Fibroblast of lung (primary cell): ENCODE results near the gene AMMECR1. TPM values are rescaled to one million over a fixed set of nuclear protein-coding genes. Genes with fewer than 3 reads are reported as not detected.

Source experiments
- DNase-seq, 2 donors: peaks; one replicate each; pipeline versions ENCODE4 v3.0.0 to v3.0.0-alpha.2; 2010; ENCODE audit warnings: low read depth in 2 of 2
- H2AFZ ChIP-seq: 2 replicates; pipeline ENCODE4 v1.5.1; 2012; ENCODE audit warnings: low read length, control low read depth, inconsistent platforms
- H3K27ac ChIP-seq: 2 replicates; pipeline ENCODE4 v1.5.1; 2011; ENCODE audit warnings: low read length, control low read depth; ENCODE audit not compliant: insufficient read depth
- H3K27me3 ChIP-seq: 2 replicates; pipeline ENCODE4 v1.5.1; 2011; ENCODE audit warnings: mild to moderate bottlenecking, low read length; ENCODE audit not compliant: control insufficient read depth, insufficient read depth
- H3K36me3 ChIP-seq: 2 replicates; pipeline ENCODE4 v1.5.1; 2011; ENCODE audit warnings: low read length; ENCODE audit not compliant: control insufficient read depth, insufficient read depth
- H3K4me1 ChIP-seq: 2 replicates; pipeline ENCODE4 v1.5.1; 2011; ENCODE audit warnings: low read length; ENCODE audit not compliant: control insufficient read depth, insufficient read depth; ENCODE audit errors: extremely low read depth
- H3K4me2 ChIP-seq: 2 replicates; pipeline ENCODE4 v1.5.1; 2011; ENCODE audit warnings: low read length, control low read depth; ENCODE audit not compliant: insufficient read depth; ENCODE audit errors: extremely low read depth
- H3K4me3 ChIP-seq, 4 experiments: fragments of 200-600 bp in 1 of 4; sonication (generic) in 1 of 4; replicated peaks in 1 of 4; 2 replicates each; pipeline ENCODE4 v1.5.1; 2011 to 2016; ENCODE audit warnings: low read length in 4 of 4, low read depth in 3 of 4, mild to moderate bottlenecking in 3 of 4, control low read depth in 2 of 4, inconsistent platforms in 1 of 4, mixed read lengths in 1 of 4; ENCODE audit not compliant: insufficient read depth in 1 of 4; ENCODE audit errors: control extremely low read depth in 1 of 4
- H3K79me2 ChIP-seq: 2 replicates; pipeline ENCODE4 v1.5.1; 2012; ENCODE audit warnings: mild to moderate bottlenecking, low read length, inconsistent platforms; ENCODE audit not compliant: control insufficient read depth, insufficient read depth
- H3K9ac ChIP-seq: 2 replicates; pipeline ENCODE4 v1.5.1; 2011; ENCODE audit warnings: mild to moderate bottlenecking, low read length, control low read depth; ENCODE audit not compliant: insufficient read depth
- H3K9me3 ChIP-seq: 2 replicates; pipeline ENCODE4 v1.5.1; 2012; ENCODE audit warnings: low read depth, low read length; ENCODE audit not compliant: control insufficient read depth, insufficient read depth
- H4K20me1 ChIP-seq: 2 replicates; pipeline ENCODE4 v1.5.1; 2011; ENCODE audit warnings: low read length; ENCODE audit not compliant: control insufficient read depth, insufficient read depth; ENCODE audit errors: extremely low read depth
- EZH2 ChIP-seq: IDR thresholded peaks from 2 replicates; pipeline ENCODE4 v1.5.1; 2012; ENCODE audit warnings: low read length, control low read depth, mild to moderate bottlenecking; ENCODE audit errors: missing control alignments
- polyA plus RNA-seq, 2 donors: library from polyadenylated mRNA; depleted of rRNA in 1 of 2; stranded (reverse) in 1 of 2; unstranded in 1 of 2; fragments of >200 nt; gene quantifications; 2 replicates each; pipeline ENCODE4 v1.2.1, GENCODE V29; 2011 to 2012; ENCODE audit warnings: missing spikeins in 1 of 2
- total RNA-seq: library from RNA; depleted of rRNA; stranded (reverse); fragments of >200 nt; gene quantifications from 2 replicates; pipeline ENCODE4 v1.2.1, GENCODE V29; 2014
- TF ChIP-seq, protein P1 (sequence below), 2 donors: IDR thresholded peaks in 1 of 2; conservative IDR thresholded peaks in 1 of 2; 1 replicate in 1 of 2; 2 replicates in 1 of 2; pipeline ENCODE4 v1.5.1; 2011 to 2012; ENCODE audit warnings: low read length in 2 of 2, control low read depth in 1 of 2, inconsistent platforms in 1 of 2, low read depth in 1 of 2, mild to moderate bottlenecking in 1 of 2

Gene AMMECR1
- total and polyA plus RNA-seq, 2 donors (not counting 1 experiment from before 2014, with no cell fraction given), result 7.6 to 9.2 TPM

DNA sequence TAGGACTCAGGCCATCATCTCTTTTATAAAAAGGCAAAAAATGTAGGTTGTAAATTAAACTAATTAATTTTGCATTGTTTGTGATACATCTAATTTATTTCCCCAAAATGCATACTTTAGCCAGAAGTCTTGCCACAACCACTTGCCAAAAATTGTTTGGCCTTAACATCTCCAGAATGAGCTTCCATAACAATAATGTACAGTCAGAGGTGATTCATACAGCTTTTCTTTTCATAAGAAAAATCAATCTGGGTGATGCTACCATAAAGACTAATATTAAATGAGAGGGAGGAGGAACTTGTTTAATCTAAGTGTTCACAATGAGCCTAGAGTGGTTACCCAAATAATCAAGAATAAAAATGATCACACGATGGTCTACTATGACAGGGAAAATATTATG, 59.3 kb downstream of the AMMECR1 start:
- Histone ChIP-seq H3K36me3 (no peaks in the 10 kb centered on the region), H2AFZ (no peak overlapping the region), H3K79me2 (no peaks in the 10 kb centered on the region), H3K9me3 (no peaks in the 10 kb centered on the region), H3K27ac (no peak overlapping the region), H3K27me3 (no peaks in the 10 kb centered on the region), H3K4me3 (no peak overlapping the region), H3K9ac (no peak overlapping the region), H3K4me2 (no peak overlapping the region), H4K20me1 (no peaks in the 10 kb centered on the region), H3K4me1 (no peaks in the 10 kb centered on the region)
- no peak for TF ChIP-seq EZH2
- TF ChIP-seq, protein P1, sequence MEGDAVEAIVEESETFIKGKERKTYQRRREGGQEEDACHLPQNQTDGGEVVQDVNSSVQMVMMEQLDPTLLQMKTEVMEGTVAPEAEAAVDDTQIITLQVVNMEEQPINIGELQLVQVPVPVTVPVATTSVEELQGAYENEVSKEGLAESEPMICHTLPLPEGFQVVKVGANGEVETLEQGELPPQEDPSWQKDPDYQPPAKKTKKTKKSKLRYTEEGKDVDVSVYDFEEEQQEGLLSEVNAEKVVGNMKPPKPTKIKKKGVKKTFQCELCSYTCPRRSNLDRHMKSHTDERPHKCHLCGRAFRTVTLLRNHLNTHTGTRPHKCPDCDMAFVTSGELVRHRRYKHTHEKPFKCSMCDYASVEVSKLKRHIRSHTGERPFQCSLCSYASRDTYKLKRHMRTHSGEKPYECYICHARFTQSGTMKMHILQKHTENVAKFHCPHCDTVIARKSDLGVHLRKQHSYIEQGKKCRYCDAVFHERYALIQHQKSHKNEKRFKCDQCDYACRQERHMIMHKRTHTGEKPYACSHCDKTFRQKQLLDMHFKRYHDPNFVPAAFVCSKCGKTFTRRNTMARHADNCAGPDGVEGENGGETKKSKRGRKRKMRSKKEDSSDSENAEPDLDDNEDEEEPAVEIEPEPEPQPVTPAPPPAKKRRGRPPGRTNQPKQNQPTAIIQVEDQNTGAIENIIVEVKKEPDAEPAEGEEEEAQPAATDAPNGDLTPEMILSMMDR (conservative IDR thresholded peaks at IDR 0.05 in 1 of 2, IDR thresholded peaks at IDR 0.05 in 1 of 2; ENCODE audit: low read depth in 1 of 2, low read length in 2 of 2), result no peak
- peak; percentile 39 to 56 for DNase-seq

- Histone ChIP-seq H3K27me3 (no peaks in the 10 kb centered on the region), H3K9me3 (no peaks in the 10 kb centered on the region), H3K27ac (no peak overlapping the region), H3K4me2 (no peak overlapping the region), H3K9ac (no peak overlapping the region), H4K20me1 (no peaks in the 10 kb centered on the region), H3K79me2 (no peaks in the 10 kb centered on the region), H2AFZ (no peak overlapping the region), H3K4me3 (no peak overlapping the region), H3K4me1 (no peaks in the 10 kb centered on the region), H3K36me3 (no peaks in the 10 kb centered on the region)
- no peak for DNase-seq
- no peak for TF ChIP-seq EZH2
- TF ChIP-seq, protein P1 (conservative IDR thresholded peaks at IDR 0.05 in 1 of 2, IDR thresholded peaks at IDR 0.05 in 1 of 2; ENCODE audit: low read depth in 1 of 2, low read length in 2 of 2), result no peak
These were observed 60.0 kb downstream of the AMMECR1 start for GRCh38 chrX:110257889-110258288.

GRCh38 chrX:110252711-110253110, 65.2 kb downstream of the AMMECR1 start:
- Histone ChIP-seq H3K79me2 (no peaks in the 10 kb centered on the region), H4K20me1 (no peaks in the 10 kb centered on the region)

More at GRCh38 chrX:110252711-110253110, 65.2 kb downstream of the AMMECR1 start:
- Histone ChIP-seq H3K27me3 (no peaks in the 10 kb centered on the region), H3K27ac (no peak overlapping the region), H2AFZ (no peak overlapping the region), H3K9ac (no peak overlapping the region), H3K4me1 (no peaks in the 10 kb centered on the region), H3K9me3 (no peaks in the 10 kb centered on the region), H3K4me3 (no peak overlapping the region), H3K4me2 (no peak overlapping the region), H3K36me3 (no peaks in the 10 kb centered on the region)
- TF ChIP-seq, protein P1 (conservative IDR thresholded peaks at IDR 0.05 in 1 of 2, IDR thresholded peaks at IDR 0.05 in 1 of 2; ENCODE audit: low read depth in 1 of 2, low read length in 2 of 2), result no peak
- TF ChIP-seq EZH2, result no peak
- no peak for DNase-seq
